ENCODE results near the gene NRN1.
A peak's percentile ranks its signal among the peaks of the same experiment; 100 is the strongest.

Gene NRN1

GRCh38 chr6:6007366-6008088, 802 bp upstream of the NRN1 start (continued):
- TF ChIP-seq ZNF423 (tag by site-specific recombination; IDR thresholded peaks at IDR 0.05) (peak; percentile 21; the same call in 1 of the 2 replicates), SETDB1 (IDR thresholded peaks at IDR 0.05; ENCODE audit: insufficient read length, low read length) (no peak), PRDM6 (tag by site-specific recombination; IDR thresholded peaks at IDR 0.05) (no peak), EGR2 (tag by site-specific recombination; IDR thresholded peaks at IDR 0.05; ENCODE audit: low read depth) (peak; percentile 48), ZEB2 (tag by site-specific recombination; IDR thresholded peaks at IDR 0.05) (no peak), ZBTB44 (tag by site-specific recombination; IDR thresholded peaks at IDR 0.05) (peak; percentile 56; the same call in 1 of the 2 replicates), ZNF394 (tag by site-specific recombination; IDR thresholded peaks at IDR 0.05; ENCODE audit: borderline replicate concordance) (no peak; the same call in 1 of the 2 replicates), PBX3 (CRISPR knock-in tag; IDR thresholded peaks at IDR 0.05) (no peak), ZBTB7A (tag by site-specific recombination; IDR thresholded peaks at IDR 0.05; ENCODE audit: low read depth) (peak; percentile 81; the same call in 1 of the 2 replicates), ZNF488 (tag by site-specific recombination; IDR thresholded peaks at IDR 0.05) (no peak), ZXDB (tag by site-specific recombination; IDR thresholded peaks at IDR 0.05) (no peak; the same call in 1 of the 2 replicates), ZNF37A (tag by site-specific recombination; IDR thresholded peaks at IDR 0.05) (no peak), ZNF658 (tag by site-specific recombination; IDR thresholded peaks at IDR 0.05) (0 out of 2 replicates have a peak, but pooled peaks have one; percentile 63), HOXD13 (CRISPR knock-in tag; IDR thresholded peaks at IDR 0.05; ENCODE audit: borderline replicate concordance) (no peak), IKZF3 (tag by site-specific recombination; IDR thresholded peaks at IDR 0.05) (no peak), ZNF311 (tag by site-specific recombination; IDR thresholded peaks at IDR 0.05; ENCODE audit: borderline replicate concordance) (no peak), ZNF521 (tag by site-specific recombination; IDR thresholded peaks at IDR 0.05) (no peak), ZNF2 (tag by site-specific recombination; IDR thresholded peaks at IDR 0.05) (no peak), ZNF76 (tag by site-specific recombination; IDR thresholded peaks at IDR 0.05; ENCODE audit: borderline replicate concordance, low read depth) (no peak), ZNF707 (tag by site-specific recombination; IDR thresholded peaks at IDR 0.05) (no peak), ZNF26 (tag by site-specific recombination; IDR thresholded peaks at IDR 0.05) (no peak), ZNF558 (tag by site-specific recombination; IDR thresholded peaks at IDR 0.05) (no peak), REPIN1 (tag by site-specific recombination; IDR thresholded peaks at IDR 0.05; ENCODE audit: low read depth) (no peak), KLF9 (tag by site-specific recombination; IDR thresholded peaks at IDR 0.05; ENCODE audit: low read depth) (no peak; the same call in 1 of the 2 replicates), YY1 (tag by site-specific recombination; IDR thresholded peaks at IDR 0.05) (peak; percentile 44; the same call in 1 of the 2 replicates), ZNF324 (tag by site-specific recombination; IDR thresholded peaks at IDR 0.05) (no peak), ZNF510 (tag by site-specific recombination; IDR thresholded peaks at IDR 0.05; ENCODE audit: insufficient replicate concordance) (no peak), ZBTB1 (tag by site-specific recombination; IDR thresholded peaks at IDR 0.05) (no peak)
- TF ChIP-seq, protein P1, sequence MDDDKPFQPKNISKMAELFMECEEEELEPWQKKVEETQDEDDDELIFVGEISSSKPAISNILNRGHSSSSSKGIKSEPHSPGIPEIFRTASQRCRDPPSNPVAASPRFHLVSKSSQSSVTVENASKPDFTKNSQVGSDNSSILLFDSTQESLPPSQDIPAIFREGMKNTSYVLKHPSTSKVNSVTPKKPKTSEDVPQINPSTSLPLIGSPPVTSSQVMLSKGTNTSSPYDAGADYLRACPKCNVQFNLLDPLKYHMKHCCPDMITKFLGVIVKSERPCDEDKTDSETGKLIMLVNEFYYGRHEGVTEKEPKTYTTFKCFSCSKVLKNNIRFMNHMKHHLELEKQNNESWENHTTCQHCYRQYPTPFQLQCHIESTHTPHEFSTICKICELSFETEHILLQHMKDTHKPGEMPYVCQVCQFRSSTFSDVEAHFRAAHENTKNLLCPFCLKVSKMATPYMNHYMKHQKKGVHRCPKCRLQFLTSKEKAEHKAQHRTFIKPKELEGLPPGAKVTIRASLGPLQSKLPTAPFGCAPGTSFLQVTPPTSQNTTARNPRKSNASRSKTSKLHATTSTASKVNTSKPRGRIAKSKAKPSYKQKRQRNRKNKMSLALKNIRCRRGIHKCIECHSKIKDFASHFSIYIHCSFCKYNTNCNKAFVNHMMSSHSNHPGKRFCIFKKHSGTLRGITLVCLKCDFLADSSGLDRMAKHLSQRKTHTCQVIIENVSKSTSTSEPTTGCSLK (tag by site-specific recombination; IDR thresholded peaks at IDR 0.05), result no peak
- TF ChIP-seq, protein P2, sequence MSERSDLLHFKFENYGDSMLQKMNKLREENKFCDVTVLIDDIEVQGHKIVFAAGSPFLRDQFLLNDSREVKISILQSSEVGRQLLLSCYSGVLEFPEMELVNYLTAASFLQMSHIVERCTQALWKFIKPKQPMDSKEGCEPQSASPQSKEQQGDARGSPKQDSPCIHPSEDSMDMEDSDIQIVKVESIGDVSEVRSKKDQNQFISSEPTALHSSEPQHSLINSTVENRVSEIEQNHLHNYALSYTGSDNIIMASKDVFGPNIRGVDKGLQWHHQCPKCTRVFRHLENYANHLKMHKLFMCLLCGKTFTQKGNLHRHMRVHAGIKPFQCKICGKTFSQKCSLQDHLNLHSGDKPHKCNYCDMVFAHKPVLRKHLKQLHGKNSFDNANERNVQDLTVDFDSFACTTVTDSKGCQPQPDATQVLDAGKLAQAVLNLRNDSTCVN (tag by site-specific recombination; optimal IDR thresholded peaks at IDR 0.05), result peak; percentile 99
